ENCODE measurements around the gene HSPB9. TPM values are rescaled to one million over a fixed set of nuclear protein-coding genes. Genes with fewer than 3 reads are reported as not detected.

The HSPB9 gene
- polyA plus RNA-seq, 1 donor from 2014 or later: not detected

DNA sequence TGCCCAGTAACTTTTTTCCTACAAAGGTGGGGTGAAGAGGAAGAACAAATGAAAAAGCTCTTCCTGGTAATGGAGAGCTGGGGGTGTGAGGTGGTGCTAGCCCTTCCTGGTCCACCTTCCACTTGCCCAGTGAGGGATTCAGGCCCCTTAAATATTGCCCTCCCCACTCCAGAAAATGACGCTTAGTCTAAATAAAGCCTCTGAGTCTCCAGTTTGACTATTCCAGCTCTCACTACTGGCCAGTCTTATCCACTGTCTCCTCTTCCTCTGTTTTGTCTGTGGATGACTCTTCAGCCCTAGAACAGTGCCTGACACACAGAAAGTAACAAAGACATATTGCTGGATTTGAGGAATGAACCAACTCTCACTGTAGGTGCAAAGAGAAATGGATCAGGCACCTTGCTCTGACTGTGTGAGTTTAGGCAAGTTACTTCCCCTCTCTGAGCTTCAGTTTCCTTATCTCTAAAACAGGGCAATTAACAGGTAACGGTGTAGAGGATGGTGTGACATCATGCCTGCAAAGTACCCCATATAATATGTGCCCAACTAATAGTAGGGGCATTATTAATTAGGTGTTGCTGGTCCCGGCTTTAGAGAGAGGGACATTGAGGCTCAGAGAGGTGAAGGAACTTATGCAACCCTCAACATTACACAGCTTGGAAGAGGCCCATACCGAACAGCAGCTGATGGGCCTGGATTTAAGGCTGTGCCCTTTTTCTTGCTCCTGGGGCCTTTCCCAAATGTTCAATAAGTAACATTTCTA, 45.6 kb upstream of the HSPB9 start:
- Histone ChIP-seq H3K4me2 (ENCODE audit: low read length) (no peak overlapping the region), H3K4me3 (ENCODE audit: low read length) (no peak overlapping the region), H3K27me3 (ENCODE audit: insufficient read depth, low read depth, low read length) (peaks cover 21% of the 10 kb centered on the region), H2AFZ (ENCODE audit: low read depth, low read length) (no peak overlapping the region), H3K9me2 (ENCODE audit: insufficient read depth, low read length) (no peaks in the 10 kb centered on the region), H3K27ac (ENCODE audit: low read length) (no peak overlapping the region), H3F3A (ENCODE audit: insufficient read depth, low read length, poor library complexity, severe bottlenecking) (no peaks in the 10 kb centered on the region), H3K36me3 (ENCODE audit: insufficient read depth, low read length) (no peaks in the 10 kb centered on the region), H3K79me2 (replicated peaks; ENCODE audit: insufficient read depth, low read length) (no peaks in the 10 kb centered on the region), H4K20me1 (ENCODE audit: insufficient read depth) (no peaks in the 10 kb centered on the region), H3K9me3 (ENCODE audit: low read length) (no peaks in the 10 kb centered on the region), H3K9ac (ENCODE audit: low read length) (no peak overlapping the region)
- TF ChIP-seq, protein P1, sequence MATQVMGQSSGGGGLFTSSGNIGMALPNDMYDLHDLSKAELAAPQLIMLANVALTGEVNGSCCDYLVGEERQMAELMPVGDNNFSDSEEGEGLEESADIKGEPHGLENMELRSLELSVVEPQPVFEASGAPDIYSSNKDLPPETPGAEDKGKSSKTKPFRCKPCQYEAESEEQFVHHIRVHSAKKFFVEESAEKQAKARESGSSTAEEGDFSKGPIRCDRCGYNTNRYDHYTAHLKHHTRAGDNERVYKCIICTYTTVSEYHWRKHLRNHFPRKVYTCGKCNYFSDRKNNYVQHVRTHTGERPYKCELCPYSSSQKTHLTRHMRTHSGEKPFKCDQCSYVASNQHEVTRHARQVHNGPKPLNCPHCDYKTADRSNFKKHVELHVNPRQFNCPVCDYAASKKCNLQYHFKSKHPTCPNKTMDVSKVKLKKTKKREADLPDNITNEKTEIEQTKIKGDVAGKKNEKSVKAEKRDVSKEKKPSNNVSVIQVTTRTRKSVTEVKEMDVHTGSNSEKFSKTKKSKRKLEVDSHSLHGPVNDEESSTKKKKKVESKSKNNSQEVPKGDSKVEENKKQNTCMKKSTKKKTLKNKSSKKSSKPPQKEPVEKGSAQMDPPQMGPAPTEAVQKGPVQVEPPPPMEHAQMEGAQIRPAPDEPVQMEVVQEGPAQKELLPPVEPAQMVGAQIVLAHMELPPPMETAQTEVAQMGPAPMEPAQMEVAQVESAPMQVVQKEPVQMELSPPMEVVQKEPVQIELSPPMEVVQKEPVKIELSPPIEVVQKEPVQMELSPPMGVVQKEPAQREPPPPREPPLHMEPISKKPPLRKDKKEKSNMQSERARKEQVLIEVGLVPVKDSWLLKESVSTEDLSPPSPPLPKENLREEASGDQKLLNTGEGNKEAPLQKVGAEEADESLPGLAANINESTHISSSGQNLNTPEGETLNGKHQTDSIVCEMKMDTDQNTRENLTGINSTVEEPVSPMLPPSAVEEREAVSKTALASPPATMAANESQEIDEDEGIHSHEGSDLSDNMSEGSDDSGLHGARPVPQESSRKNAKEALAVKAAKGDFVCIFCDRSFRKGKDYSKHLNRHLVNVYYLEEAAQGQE (IDR thresholded peaks at IDR 0.05; ENCODE audit: borderline replicate concordance): no peak
- TF ChIP-seq MXI1 (conservative IDR thresholded peaks at IDR 0.05; ENCODE audit: poor library complexity, severe bottlenecking): no peak
- TF ChIP-seq SMC3 (conservative IDR thresholded peaks at IDR 0.05; ENCODE audit: poor library complexity): no peak

DNA sequence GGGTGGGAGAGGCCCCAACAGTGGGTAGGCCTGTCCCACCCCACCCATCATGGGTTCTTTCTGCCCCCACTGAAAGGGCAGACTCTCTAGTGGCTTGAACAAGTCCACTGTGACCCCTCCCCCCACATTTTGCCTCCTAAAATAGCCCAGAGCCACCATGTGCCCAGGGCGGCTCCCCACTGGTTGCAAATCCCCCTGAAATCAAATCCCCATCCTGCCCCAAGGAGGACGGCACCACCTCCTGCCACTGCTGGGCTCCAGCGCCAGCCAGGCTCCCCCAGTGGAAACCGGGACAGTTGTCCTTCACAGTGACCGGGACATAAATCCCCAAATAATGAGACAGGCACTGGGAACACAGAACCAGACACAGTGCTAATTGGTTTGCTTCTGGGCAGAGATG, 44.8 kb upstream of the HSPB9 start:
- Histone ChIP-seq H2AFZ (ENCODE audit: low read depth, low read length) (no peak overlapping the region), H3K9ac (ENCODE audit: low read length) (no peak overlapping the region), H3K4me2 (ENCODE audit: low read length) (no peak overlapping the region), H3K9me2 (ENCODE audit: insufficient read depth, low read length) (no peaks in the 10 kb centered on the region), H3K4me3 (ENCODE audit: low read length) (no peak overlapping the region), H3K9me3 (ENCODE audit: low read length) (no peaks in the 10 kb centered on the region), H3K36me3 (ENCODE audit: insufficient read depth, low read length) (no peaks in the 10 kb centered on the region), H4K20me1 (ENCODE audit: insufficient read depth) (no peaks in the 10 kb centered on the region), H3F3A (ENCODE audit: insufficient read depth, low read length, poor library complexity, severe bottlenecking) (no peaks in the 10 kb centered on the region), H3K27ac (ENCODE audit: low read length) (no peak overlapping the region), H3K79me2 (replicated peaks; ENCODE audit: insufficient read depth, low read length) (no peaks in the 10 kb centered on the region), H3K27me3 (ENCODE audit: insufficient read depth, low read depth, low read length) (peaks cover 14% of the 10 kb centered on the region)
- TF ChIP-seq RAD21 (conservative IDR thresholded peaks at IDR 0.05): no peak
- TF ChIP-seq, protein P2, sequence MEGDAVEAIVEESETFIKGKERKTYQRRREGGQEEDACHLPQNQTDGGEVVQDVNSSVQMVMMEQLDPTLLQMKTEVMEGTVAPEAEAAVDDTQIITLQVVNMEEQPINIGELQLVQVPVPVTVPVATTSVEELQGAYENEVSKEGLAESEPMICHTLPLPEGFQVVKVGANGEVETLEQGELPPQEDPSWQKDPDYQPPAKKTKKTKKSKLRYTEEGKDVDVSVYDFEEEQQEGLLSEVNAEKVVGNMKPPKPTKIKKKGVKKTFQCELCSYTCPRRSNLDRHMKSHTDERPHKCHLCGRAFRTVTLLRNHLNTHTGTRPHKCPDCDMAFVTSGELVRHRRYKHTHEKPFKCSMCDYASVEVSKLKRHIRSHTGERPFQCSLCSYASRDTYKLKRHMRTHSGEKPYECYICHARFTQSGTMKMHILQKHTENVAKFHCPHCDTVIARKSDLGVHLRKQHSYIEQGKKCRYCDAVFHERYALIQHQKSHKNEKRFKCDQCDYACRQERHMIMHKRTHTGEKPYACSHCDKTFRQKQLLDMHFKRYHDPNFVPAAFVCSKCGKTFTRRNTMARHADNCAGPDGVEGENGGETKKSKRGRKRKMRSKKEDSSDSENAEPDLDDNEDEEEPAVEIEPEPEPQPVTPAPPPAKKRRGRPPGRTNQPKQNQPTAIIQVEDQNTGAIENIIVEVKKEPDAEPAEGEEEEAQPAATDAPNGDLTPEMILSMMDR (IDR thresholded peaks at IDR 0.05; ENCODE audit: poor library complexity, severe bottlenecking): no peak
- TF ChIP-seq, protein P1 (IDR thresholded peaks at IDR 0.05; ENCODE audit: borderline replicate concordance): no peak

Data from neural cell (in vitro differentiated cells).